Calu3 (cell line): ENCODE data around the gene C2CD4D. TPM values are rescaled to one million over a fixed set of nuclear protein-coding genes. Genes with fewer than 3 reads are reported as not detected.

Experiments
- BruUV-seq: library from RNA; stranded (reverse); fragments of 400-500 nt; replicated peaks from 2 replicates; lab custom pipeline; 2021; lab: Mats Ljungman, UMichigan
- CTCF ChIA-PET: fragments of 300-600 bp; sonication (Branson Sonifier 250); formaldehyde crosslinking; loops from one replicate; lab custom pipeline; 2022; ENCODE audit warnings: antibody characterized with exemption; lab: Charles Lee
- DNase-seq: peaks from one replicate; pipeline ENCODE4 v3.0.0; 2022
- H3K27ac Mint-ChIP-seq: one replicate; pipeline ENCODE4 v1.8.0; 2022; ENCODE audit warnings: mixed read lengths; ENCODE audit not compliant: unreplicated experiment
- H3K27me3 Mint-ChIP-seq: one replicate; pipeline ENCODE4 v1.8.0; 2022; ENCODE audit warnings: mixed read lengths; ENCODE audit not compliant: unreplicated experiment
- H3K36me3 Mint-ChIP-seq: one replicate; pipeline ENCODE4 v1.8.0; 2022; ENCODE audit warnings: mild to moderate bottlenecking, moderate library complexity, mixed read lengths; ENCODE audit not compliant: insufficient read depth, unreplicated experiment
- H3K4me1 Mint-ChIP-seq: one replicate; pipeline ENCODE4 v1.8.0; 2022; ENCODE audit warnings: mild to moderate bottlenecking, low read depth, mixed read lengths; ENCODE audit not compliant: unreplicated experiment
- H3K4me3 Mint-ChIP-seq: one replicate; pipeline ENCODE4 v1.8.0; 2022; ENCODE audit warnings: mild to moderate bottlenecking, low read depth, moderate library complexity, mixed read lengths; ENCODE audit not compliant: unreplicated experiment
- H3K9me3 Mint-ChIP-seq: one replicate; pipeline ENCODE4 v1.8.0; 2022; ENCODE audit warnings: low read depth, mixed read lengths; ENCODE audit not compliant: unreplicated experiment
- intact Hi-C: fragments of 100-400 bp; cut with micrococcal nuclease; formaldehyde crosslinking; loops from one replicate; pipeline ENCODE4 v1.10.0; 2022; ENCODE audit not compliant: unreplicated experiment
- total RNA-seq: library from RNA; stranded (reverse); gene quantifications from 2 replicates; pipeline ENCODE4 v1.2.3, GENCODE V29; 2022
- TF ChIP-seq, protein P1 (sequence below): fragments of 200-600 bp; IDR thresholded peaks from one replicate; pipeline ENCODE4 v1.8.0; 2022; ENCODE audit warnings: antibody characterized with exemption; ENCODE audit not compliant: unreplicated experiment

Gene C2CD4D
- total RNA-seq, 1 experiment from 2014 or later = 2.5 TPM

DNA sequence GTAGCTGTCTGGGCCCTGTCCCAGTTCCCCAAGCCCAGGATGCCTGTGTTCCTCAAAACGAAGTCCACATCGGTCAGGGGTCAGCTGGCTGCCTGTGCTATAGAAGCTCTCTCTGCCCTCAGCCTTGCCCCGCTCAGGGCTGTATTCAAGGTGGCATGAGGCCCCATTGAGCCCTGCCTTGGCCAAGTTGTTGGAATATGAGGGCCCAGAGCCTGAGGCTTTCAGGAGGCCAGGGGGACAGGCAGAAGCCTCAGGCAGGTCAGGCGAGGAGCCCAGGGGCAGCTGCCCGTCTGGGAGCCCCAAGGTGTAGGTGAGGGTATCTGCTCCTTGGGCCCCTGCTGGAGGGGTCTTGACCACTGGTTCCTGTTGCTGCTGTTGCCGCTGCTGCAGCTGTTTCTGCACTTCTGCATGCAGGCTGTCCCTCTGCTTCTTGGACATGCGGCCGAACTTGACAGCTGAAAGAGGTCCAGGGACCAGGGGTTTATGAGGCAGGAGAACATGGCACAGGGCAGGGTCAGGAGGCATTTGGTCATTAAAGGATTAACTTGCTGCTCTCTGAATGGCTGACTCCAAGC lies 24.6 kb downstream of the C2CD4D start:
- TF ChIP-seq, protein P1, sequence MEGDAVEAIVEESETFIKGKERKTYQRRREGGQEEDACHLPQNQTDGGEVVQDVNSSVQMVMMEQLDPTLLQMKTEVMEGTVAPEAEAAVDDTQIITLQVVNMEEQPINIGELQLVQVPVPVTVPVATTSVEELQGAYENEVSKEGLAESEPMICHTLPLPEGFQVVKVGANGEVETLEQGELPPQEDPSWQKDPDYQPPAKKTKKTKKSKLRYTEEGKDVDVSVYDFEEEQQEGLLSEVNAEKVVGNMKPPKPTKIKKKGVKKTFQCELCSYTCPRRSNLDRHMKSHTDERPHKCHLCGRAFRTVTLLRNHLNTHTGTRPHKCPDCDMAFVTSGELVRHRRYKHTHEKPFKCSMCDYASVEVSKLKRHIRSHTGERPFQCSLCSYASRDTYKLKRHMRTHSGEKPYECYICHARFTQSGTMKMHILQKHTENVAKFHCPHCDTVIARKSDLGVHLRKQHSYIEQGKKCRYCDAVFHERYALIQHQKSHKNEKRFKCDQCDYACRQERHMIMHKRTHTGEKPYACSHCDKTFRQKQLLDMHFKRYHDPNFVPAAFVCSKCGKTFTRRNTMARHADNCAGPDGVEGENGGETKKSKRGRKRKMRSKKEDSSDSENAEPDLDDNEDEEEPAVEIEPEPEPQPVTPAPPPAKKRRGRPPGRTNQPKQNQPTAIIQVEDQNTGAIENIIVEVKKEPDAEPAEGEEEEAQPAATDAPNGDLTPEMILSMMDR = no peak
- Mint-ChIP-seq H3K27ac (no peak overlapping the region), H3K4me3 (no peak overlapping the region), H3K9me3 (no peaks in the 10 kb centered on the region), H3K36me3 (no peaks in the 10 kb centered on the region), H3K27me3 (peaks cover 47% of the 10 kb centered on the region), H3K4me1 (peaks cover under 1% of the 10 kb centered on the region)
- no TSS peak for BruUV-seq
- intact Hi-C loops = no loop called here
- CTCF ChIA-PET = no interaction called here
- DNase-seq = no peak

DNA sequence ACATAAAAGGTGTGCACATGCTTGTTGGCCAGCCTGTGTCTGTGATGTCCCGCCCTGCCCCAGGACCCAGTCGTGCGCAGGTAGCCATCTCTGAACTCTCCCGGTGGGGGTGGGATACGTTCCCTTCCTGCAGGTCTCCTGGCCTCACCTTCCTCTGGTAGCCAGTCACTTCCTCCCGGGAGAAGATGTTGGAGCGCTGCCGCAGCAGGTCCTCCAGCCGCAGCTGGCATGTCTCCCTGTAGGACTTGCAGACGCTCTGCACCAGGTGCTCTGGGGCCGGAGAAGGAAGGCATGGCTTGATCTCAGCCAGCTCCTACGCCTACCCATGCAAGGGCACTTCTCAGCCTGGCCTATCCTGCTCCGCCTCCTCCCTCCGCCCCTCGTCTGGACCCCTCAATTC lies 25.2 kb downstream of the C2CD4D start:
- DNase-seq = no peak
- TF ChIP-seq, protein P1 = no peak
- intact Hi-C loops = no loop called here
- CTCF ChIA-PET = interaction anchor here (0.7 kb wide), 1 partner anchor 22 kb away, joined by 4 read pairs; no protein-coding TSS in a partner anchor
- H3K4me3 Mint-ChIP-seq = no peak overlapping the region
- no peaks in the 10 kb centered on the region for H3K4me1 Mint-ChIP-seq
- no TSS peak for BruUV-seq
- H3K27ac Mint-ChIP-seq = no peak overlapping the region
- no peaks in the 10 kb centered on the region for H3K36me3 Mint-ChIP-seq
- H3K9me3 Mint-ChIP-seq = no peaks in the 10 kb centered on the region
- H3K27me3 Mint-ChIP-seq = peaks cover 47% of the 10 kb centered on the region

DNA sequence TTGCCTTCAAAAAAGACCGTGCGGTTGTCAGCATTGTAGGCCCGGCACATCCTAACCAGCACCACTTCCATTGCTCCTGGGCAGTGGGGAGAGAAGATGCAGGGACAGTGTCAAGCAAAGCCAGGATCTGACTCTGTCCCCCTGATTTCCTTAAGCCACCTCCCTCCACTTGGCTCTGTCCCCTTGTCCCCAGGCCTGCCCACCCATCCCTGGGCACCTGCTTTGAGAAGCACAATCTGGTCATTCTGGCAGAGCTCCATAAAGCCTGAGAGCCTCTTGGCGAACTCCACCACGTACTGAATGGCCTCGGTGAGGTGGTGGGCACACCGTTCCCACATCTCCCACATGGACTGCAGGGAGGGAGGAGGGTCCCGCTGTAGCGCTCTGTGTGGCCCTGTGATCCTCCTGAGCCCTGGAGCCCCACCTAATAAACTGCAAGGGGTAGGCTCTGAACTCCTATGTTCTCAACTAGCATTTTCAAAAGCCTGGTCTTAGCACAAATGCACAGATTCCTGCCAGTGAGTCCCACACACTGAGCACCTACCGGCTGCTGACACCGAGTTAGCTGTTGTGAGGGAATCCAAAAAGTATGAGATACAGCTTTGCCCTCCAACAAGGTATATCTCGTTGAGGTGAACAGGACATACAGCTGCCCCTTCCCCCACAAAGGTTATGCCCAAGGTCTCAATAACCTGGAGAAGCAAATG lies 26.2 kb downstream of the C2CD4D start:
- TF ChIP-seq, protein P1 = no peak
- no peak for DNase-seq
- H3K27me3 Mint-ChIP-seq = peaks cover 57% of the 10 kb centered on the region
- no TSS peak for BruUV-seq
- intact Hi-C loops = no loop called here
- H3K9me3 Mint-ChIP-seq = no peaks in the 10 kb centered on the region
- no peaks in the 10 kb centered on the region for H3K4me1 Mint-ChIP-seq
- H3K4me3 Mint-ChIP-seq = no peak overlapping the region
- CTCF ChIA-PET = interaction anchor here (0.9 kb wide), 1 partner anchor 11 kb away, joined by 3 read pairs; no protein-coding TSS in a partner anchor
- H3K27ac Mint-ChIP-seq = no peak overlapping the region
- no peaks in the 10 kb centered on the region for H3K36me3 Mint-ChIP-seq

DNA sequence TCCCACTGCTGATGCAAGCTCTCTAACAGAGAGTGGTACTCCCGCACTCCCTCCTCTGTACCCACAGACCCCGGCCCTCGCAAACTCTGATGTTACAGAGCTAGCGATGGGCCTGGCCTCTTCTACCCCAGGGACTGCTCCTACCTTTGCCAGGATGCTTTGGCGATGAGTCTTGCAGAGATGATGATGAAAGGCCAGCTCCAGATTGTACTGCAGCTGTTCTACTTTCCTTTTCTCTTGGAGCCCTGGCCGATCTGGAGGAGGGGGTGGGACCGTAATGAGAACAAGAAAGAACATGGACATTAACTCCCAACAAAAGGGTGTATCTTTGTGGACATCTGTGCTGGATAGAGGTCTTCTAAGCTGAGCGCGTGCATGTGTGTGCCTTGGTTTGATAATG lies 28.4 kb downstream of the C2CD4D start:
- Mint-ChIP-seq H3K27ac (no peak overlapping the region), H3K4me3 (no peak overlapping the region), H3K36me3 (no peaks in the 10 kb centered on the region), H3K9me3 (no peaks in the 10 kb centered on the region), H3K27me3 (peaks cover 72% of the 10 kb centered on the region), H3K4me1 (no peaks in the 10 kb centered on the region)
- TF ChIP-seq, protein P1 = no peak
- intact Hi-C loops = no loop called here
- BruUV-seq = no TSS peak
- no peak for DNase-seq
- CTCF ChIA-PET = interaction anchor here (1.1 to 1.4 kb wide), 2 partner anchors 9 to 26 kb away, joined by 3 read pairs; no protein-coding TSS in a partner anchor
